BJ (cell line): ENCODE results near the gene LRIT3. TPM values are rescaled to one million over a fixed set of nuclear protein-coding genes. Genes with fewer than 3 reads are reported as not detected.
"Not testable (repeated sequence)": the region's sequence is repeated elsewhere in the genome, so short reads cannot be mapped to it uniquely, and the experiment has no call there.

Experiments
- CTCF ChIA-PET: fragments of 350-600 bp; formaldehyde crosslinking; extraction: SDS; loops from one replicate; lab custom pipeline; 2021; ENCODE audit warnings: antibody characterized with exemption, inconsistent platforms; lab: Yijun Ruan, JAX
- POLR2A ChIA-PET: fragments of 300-600 bp; sonication (Branson Sonifier 250); formaldehyde crosslinking; extraction: SDS; loops from one replicate; lab custom pipeline; 2021; ENCODE audit warnings: antibody characterized with exemption; lab: Charles Lee
- DNase-seq: peaks from one replicate; pipeline ENCODE4 v3.0.0-alpha.2; 2011; ENCODE audit warnings: low read depth
- H3K27me3 ChIP-seq: 2 replicates; pipeline ENCODE4 v1.6.0; 2011; ENCODE audit warnings: low read length; ENCODE audit not compliant: control insufficient read depth, insufficient read depth
- H3K36me3 ChIP-seq: 2 replicates; pipeline ENCODE4 v1.5.1; 2011; ENCODE audit warnings: low read length; ENCODE audit not compliant: control insufficient read depth, insufficient read depth
- H3K4me3 ChIP-seq: 2 replicates; pipeline ENCODE4 v1.5.1; 2011; ENCODE audit warnings: low read depth, mild to moderate bottlenecking, control low read depth, low read length
- polyA plus RNA-seq: library from polyadenylated mRNA; depleted of rRNA; stranded (reverse); fragments of >200 nt; gene quantifications from 2 replicates; pipeline ENCODE4 v1.2.3, GENCODE V29; 2011
- TF ChIP-seq, protein P1 (sequence below): IDR thresholded peaks from 2 replicates; pipeline ENCODE4 v1.5.1; 2011; ENCODE audit warnings: low read depth, mild to moderate bottlenecking, control low read depth, inconsistent platforms, low read length, moderate library complexity; ENCODE audit not compliant: insufficient read depth

LRIT3 gene
- polyA plus RNA-seq, 1 experiment = 0.01 TPM

DNA sequence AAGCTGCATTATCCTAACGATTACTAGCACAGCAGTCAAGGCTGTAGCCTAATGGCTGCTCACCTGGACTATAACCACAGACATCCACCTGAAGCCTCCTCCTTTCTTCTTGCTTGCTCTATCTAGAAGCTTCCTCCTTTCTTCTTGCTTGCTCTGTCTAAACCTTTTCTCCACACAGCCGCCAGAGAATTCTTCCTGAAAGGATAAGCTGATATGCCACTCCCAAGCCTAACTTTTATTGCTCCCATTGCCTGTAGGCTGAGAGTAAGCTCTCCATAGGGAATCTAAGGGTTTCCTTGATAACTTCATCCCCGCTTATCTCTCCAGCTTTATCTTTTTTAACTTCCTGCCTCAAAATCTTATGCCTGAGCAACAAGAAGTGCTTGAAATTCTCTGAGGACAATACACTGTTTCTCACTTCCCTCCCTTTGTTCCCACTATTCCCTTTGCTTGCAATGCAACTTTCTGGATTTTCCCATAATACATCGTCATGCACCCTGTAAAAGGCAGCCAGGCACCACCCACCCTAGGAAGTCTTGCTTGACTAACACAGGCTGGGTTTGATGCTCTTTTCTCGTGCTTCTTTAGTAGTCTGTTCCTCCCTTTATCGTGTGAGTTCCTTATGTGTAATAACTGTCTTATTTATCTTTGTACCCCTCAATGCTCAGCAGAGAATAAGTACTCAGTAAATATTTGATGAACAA is 1.4 kb upstream of the LRIT3 start:
- no peaks in the 10 kb centered on the region for H3K36me3 ChIP-seq
- TF ChIP-seq, protein P1, sequence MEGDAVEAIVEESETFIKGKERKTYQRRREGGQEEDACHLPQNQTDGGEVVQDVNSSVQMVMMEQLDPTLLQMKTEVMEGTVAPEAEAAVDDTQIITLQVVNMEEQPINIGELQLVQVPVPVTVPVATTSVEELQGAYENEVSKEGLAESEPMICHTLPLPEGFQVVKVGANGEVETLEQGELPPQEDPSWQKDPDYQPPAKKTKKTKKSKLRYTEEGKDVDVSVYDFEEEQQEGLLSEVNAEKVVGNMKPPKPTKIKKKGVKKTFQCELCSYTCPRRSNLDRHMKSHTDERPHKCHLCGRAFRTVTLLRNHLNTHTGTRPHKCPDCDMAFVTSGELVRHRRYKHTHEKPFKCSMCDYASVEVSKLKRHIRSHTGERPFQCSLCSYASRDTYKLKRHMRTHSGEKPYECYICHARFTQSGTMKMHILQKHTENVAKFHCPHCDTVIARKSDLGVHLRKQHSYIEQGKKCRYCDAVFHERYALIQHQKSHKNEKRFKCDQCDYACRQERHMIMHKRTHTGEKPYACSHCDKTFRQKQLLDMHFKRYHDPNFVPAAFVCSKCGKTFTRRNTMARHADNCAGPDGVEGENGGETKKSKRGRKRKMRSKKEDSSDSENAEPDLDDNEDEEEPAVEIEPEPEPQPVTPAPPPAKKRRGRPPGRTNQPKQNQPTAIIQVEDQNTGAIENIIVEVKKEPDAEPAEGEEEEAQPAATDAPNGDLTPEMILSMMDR = no peak
- no peaks in the 10 kb centered on the region for H3K27me3 ChIP-seq
- POLR2A ChIA-PET = no interaction called here
- no peak overlapping the region for H3K4me3 ChIP-seq
- no peak for DNase-seq
- CTCF ChIA-PET = no interaction called here

DNA sequence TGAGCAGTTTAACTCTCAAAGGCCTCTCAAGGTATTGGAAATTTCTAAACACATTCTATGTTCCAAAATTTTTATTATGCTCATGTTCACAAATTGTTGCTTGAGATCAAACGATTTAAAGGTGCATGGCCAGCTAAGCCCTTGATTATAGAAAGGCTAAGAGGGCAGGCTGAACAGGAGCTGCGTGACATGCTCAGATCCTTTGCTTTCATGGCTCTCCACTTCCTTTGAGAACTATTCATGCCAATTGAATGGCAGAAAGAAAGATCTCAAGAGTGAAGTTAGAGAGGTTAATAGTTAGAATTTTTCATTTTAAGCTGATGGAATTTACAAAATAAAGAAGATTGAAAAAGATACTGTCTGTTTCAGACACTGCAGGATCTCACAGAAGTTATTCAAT is 594 bp downstream of the LRIT3 start:
- CTCF ChIA-PET = interaction anchor here (0.7 kb wide), 1 partner anchor 44 kb away, joined by 3 read pairs; no protein-coding TSS in a partner anchor
- H3K4me3 ChIP-seq = no peak overlapping the region
- no peak for DNase-seq
- no peaks in the 10 kb centered on the region for H3K27me3 ChIP-seq
- H3K36me3 ChIP-seq = no peaks in the 10 kb centered on the region
- TF ChIP-seq, protein P1 = no peak
- POLR2A ChIA-PET = no interaction called here

DNA sequence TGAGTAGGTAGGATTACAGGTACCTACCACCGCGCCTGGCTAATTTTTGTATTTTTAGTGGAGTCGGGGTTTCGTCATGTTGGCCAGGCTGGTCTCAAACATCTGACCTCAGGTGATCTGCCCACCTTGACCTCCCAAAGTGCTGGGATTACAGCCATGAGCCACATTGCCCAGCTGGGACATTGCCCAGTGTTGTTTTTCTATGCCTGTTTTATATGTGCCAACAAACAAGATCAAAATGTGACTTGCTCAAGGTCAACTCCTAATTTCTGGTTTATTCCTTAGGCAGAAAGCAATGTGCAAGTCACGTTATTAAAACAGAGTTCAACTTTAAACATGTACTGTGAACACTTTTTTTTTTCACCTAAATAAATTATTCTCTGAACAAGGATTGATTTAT is 2.7 kb downstream of the LRIT3 start:
- ChIA-PET POLR2A (no interaction called here), CTCF (no interaction called here)
- no peak for DNase-seq
- Histone ChIP-seq H3K4me3 (no peak overlapping the region), H3K36me3 (no peaks in the 10 kb centered on the region), H3K27me3 (no peaks in the 10 kb centered on the region)
- TF ChIP-seq, protein P1 = no peak

DNA sequence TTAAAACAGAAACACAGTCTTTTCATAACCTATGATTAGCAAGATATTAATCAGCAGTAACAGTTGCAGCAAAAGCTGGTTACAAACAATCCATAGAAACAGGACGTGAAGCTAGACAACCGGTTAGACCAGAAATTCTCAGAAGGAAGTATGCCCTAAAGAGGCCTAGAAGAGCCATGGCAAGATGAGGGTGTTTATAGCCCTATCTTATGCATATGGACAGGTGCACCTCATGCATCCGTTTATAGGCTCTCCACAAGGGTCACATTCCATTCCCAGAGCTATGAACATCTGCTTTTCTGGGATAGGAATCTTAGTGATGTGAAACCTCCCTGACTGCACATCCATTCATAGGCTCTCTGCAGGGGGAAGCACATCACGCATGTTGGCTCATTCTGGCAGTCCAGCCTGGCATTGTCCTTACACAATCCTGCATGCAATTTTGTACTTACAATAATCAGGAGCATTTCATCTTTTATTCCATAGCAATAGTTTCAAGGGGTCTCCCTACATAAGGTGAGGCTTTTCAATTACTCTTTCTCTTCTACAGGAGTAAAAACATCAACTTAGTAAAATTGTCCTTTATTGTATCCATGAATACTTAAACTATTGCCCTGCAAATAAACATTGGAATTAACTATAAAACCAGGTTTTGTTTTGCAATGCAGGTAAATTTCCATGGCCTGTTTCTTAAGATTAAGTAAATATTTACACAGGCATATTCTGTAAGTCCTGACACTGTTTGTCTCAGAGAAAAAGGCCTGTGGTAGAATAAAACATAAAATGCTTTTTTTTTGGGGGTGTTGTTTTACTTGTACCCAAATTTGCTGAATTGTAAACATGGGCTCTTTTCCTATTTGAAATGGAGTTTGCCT is 11.8 kb downstream of the LRIT3 start:
- POLR2A ChIA-PET, DNase-seq, H3K27me3 ChIP-seq, H3K36me3 ChIP-seq, H3K4me3 ChIP-seq, CTCF ChIA-PET: not testable (repeated sequence)

DNA sequence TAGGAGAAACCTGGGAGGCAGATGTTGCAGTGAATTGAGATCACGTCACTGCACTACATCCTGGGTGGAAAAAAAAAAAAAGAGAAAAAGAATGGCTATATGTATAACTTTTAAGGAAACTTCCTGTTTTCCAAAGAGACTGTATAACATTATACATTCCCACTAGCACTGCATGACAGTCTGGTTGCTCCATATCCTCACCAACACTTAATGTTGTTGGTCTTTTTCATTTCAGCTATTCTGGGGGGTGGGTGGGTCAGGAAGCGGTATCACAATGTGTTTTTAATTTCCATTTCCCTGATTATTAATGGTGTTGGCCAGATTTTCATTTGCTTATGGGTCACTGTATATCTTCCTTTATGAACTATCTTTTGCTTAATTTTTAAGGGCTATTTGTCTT is 13.4 kb downstream of the LRIT3 start:
- Histone ChIP-seq H3K4me3 (no peak overlapping the region), H3K27me3 (no peaks in the 10 kb centered on the region), H3K36me3 (no peaks in the 10 kb centered on the region)
- ChIA-PET POLR2A (no interaction called here), CTCF (interaction anchor here (1.1 to 1.3 kb wide), 2 partner anchors 9 to 436 kb away, joined by 3 to 4 read pairs; no protein-coding TSS in a partner anchor)
- DNase-seq = no peak
- TF ChIP-seq, protein P1 = no peak
